H1 (cell line): ENCODE results near the gene S100PBP.

Experiments used
- KDM5A ChIP-seq: fragments of 200-600 bp; IDR thresholded peaks from 2 replicates; pipeline ENCODE4 v1.7.1; 2012; ENCODE audit warnings: mild to moderate bottlenecking, low read length, inconsistent platforms, mixed read lengths
- RAD21 ChIP-seq, 2 experiments: IDR thresholded peaks in 1 of 2; conservative IDR thresholded peaks in 1 of 2; 2 replicates each; pipeline ENCODE4 v1.6.1; 2011; ENCODE audit warnings: low read depth in 2 of 2, low read length in 2 of 2, improper control_type of control experiment in 1 of 2, inconsistent platforms in 1 of 2, mild to moderate bottlenecking in 1 of 2, moderate library complexity in 1 of 2

GRCh38 chr1:32780005-32780404 lies 37.4 kb upstream of the S100PBP start:
- TF ChIP-seq KDM5A (no peak), RAD21 (IDR thresholded peaks at IDR 0.05 in 1 of 2, conservative IDR thresholded peaks at IDR 0.05 in 1 of 2; ENCODE audit: low read depth in 2 of 2, low read length in 2 of 2) (no peak)
